Adrenal gland (tissue), 5 donors: Measurements from ENCODE around the gene TRAF7.

ENCODE experiments used
- CTCF ChIP-seq, 6 experiments: fragments of 450-650 bp in 4 of 6; fragments of 200-600 bp in 2 of 6; sonication (generic) in 1 of 6; IDR thresholded peaks; 1 replicate in 5 of 6; 2 replicates in 1 of 6; pipeline versions ENCODE4 v1.5.1 to v1.8.0; 2016 to 2021; ENCODE audit warnings: antibody characterized with exemption in 6 of 6, mild to moderate bottlenecking in 2 of 6, moderate library complexity in 1 of 6
- POLR2A ChIP-seq, 2 donors: fragments of 450-650 bp; IDR thresholded peaks; one replicate each; pipeline ENCODE4 v1.6.1; 2017; ENCODE audit warnings: antibody characterized with exemption in 2 of 2, mild to moderate bottlenecking in 2 of 2, moderate library complexity in 1 of 2
- donor health status: DM: no; HTN: no; CAD: no.

- TF ChIP-seq CTCF (IDR thresholded peaks at IDR 0.05) (no peak), POLR2A (IDR thresholded peaks at IDR 0.05) (no peak)
These were observed 18.3 kb downstream of the TRAF7 start for GRCh38 chr16:2173916-2174315.
